ENCODE measurements around the gene MAP2K1. TPM values are rescaled to one million over a fixed set of nuclear protein-coding genes. Genes with fewer than 3 reads are reported as not detected.

MAP2K1 gene
- total and polyA plus RNA-seq, 5 donors from 2014 or later, result 34.2 to 49.0 (median 38.6) TPM

- H3K4me3 ChIP-seq (ENCODE audit: low read depth, low read length), result no peak overlapping the region
- Mint-ChIP-seq H3K4me1 (peaks cover 17 to 50% (median 29%) of the 10 kb centered on the region in 4 donors), H3K27ac (no peak overlapping the region), H3K36me3 (peaks cover 8% of the 10 kb centered on the region), H3K27me3 (peaks cover 8% of the 10 kb centered on the region), H3K9me3 (no peaks in the 10 kb centered on the region), H3K4me3 (peak overlapping the region in 2 of 4 donors; percentile 59 to 77)
- ATAC-seq (ENCODE audit: low read depth in 2 of 2) (no peak), DNase-seq (peak in 1 of 3 donors; percentile 26)
- H3K27me3 ChIP-seq (ENCODE audit: control insufficient read depth, insufficient read depth, low read length), result no peaks in the 10 kb centered on the region
- peaks cover 7% of the 10 kb centered on the region for H3K4me1 ChIP-seq (ENCODE audit: control insufficient read depth, insufficient read depth, low read length, poor library complexity, severe bottlenecking)
- H3K9me3 ChIP-seq (ENCODE audit: control insufficient read depth in 2 of 2, low read length in 2 of 2), result no peaks in the 10 kb centered on the region
- peaks cover under 1% of the 10 kb centered on the region for H3K36me3 ChIP-seq (ENCODE audit: control insufficient read depth, insufficient read depth, low read length)
- no peak overlapping the region for H3K27ac ChIP-seq (ENCODE audit: insufficient read depth, low read length, poor library complexity, severe bottlenecking)
These were observed 121.7 kb downstream of the MAP2K1 start for GRCh38 chr15:66508293-66508883.

GRCh38 chr15:66514586-66514985 is 127.9 kb downstream of the MAP2K1 start:
- H3K27me3 Mint-ChIP-seq, result no peaks in the 10 kb centered on the region
- H3K27ac Mint-ChIP-seq, result no peak overlapping the region

GRCh38 chr15:66515901-66516322 is 129.2 kb downstream of the MAP2K1 start:
- DNase-seq, result no peak
- no peak overlapping the region for H3K27ac Mint-ChIP-seq
- no peaks in the 10 kb centered on the region for H3K27me3 Mint-ChIP-seq
- peaks cover 0 to 4% (median 0%) of the 10 kb centered on the region in 4 donors for H3K4me1 Mint-ChIP-seq
- H3K4me1 ChIP-seq (ENCODE audit: control insufficient read depth, insufficient read depth, low read length, poor library complexity, severe bottlenecking), result no peaks in the 10 kb centered on the region
- H3K27me3 ChIP-seq (ENCODE audit: control insufficient read depth, insufficient read depth, low read length), result no peaks in the 10 kb centered on the region
- peak overlapping the region in 2 of 4 donors; percentile 21 to 36 for H3K4me3 Mint-ChIP-seq
- peaks cover 32% of the 10 kb centered on the region for H3K36me3 Mint-ChIP-seq
- H3K36me3 ChIP-seq (ENCODE audit: control insufficient read depth, insufficient read depth, low read length), result peaks cover 12% of the 10 kb centered on the region
- no peak for ATAC-seq (ENCODE audit: low read depth in 2 of 2)
- H3K9me3 ChIP-seq (ENCODE audit: control insufficient read depth in 2 of 2, low read length in 2 of 2), result no peaks in the 10 kb centered on the region
- H3K9me3 Mint-ChIP-seq, result no peaks in the 10 kb centered on the region
- no peak overlapping the region for H3K4me3 ChIP-seq (ENCODE audit: low read depth, low read length)
- H3K27ac ChIP-seq (ENCODE audit: insufficient read depth, low read length, poor library complexity, severe bottlenecking), result no peak overlapping the region

More at GRCh38 chr15:66514586-66514985, 127.9 kb downstream of the MAP2K1 start:
- peaks cover 31% of the 10 kb centered on the region for H3K36me3 Mint-ChIP-seq
- no peaks in the 10 kb centered on the region for H3K4me1 ChIP-seq (ENCODE audit: control insufficient read depth, insufficient read depth, low read length, poor library complexity, severe bottlenecking)
- peaks cover 12% of the 10 kb centered on the region for H3K36me3 ChIP-seq (ENCODE audit: control insufficient read depth, insufficient read depth, low read length)
- no peaks in the 10 kb centered on the region for H3K9me3 Mint-ChIP-seq
- DNase-seq (no peak), ATAC-seq (ENCODE audit: low read depth in 2 of 2) (no peak)
- H3K4me1 Mint-ChIP-seq, result peaks cover 0 to 4% (median 0%) of the 10 kb centered on the region in 4 donors
- H3K27me3 ChIP-seq (ENCODE audit: control insufficient read depth, insufficient read depth, low read length), result no peaks in the 10 kb centered on the region
- no peaks in the 10 kb centered on the region for H3K9me3 ChIP-seq (ENCODE audit: control insufficient read depth in 2 of 2, low read length in 2 of 2)
- no peak overlapping the region for H3K27ac ChIP-seq (ENCODE audit: insufficient read depth, low read length, poor library complexity, severe bottlenecking)
- H3K4me3 Mint-ChIP-seq, result no peak overlapping the region
- no peak overlapping the region for H3K4me3 ChIP-seq (ENCODE audit: low read depth, low read length)

GRCh38 chr15:66523926-66524325 is 137.2 kb downstream of the MAP2K1 start:
- Mint-ChIP-seq H3K27me3 (no peaks in the 10 kb centered on the region), H3K36me3 (peaks cover 27% of the 10 kb centered on the region), H3K4me3 (no peak overlapping the region), H3K27ac (peak overlapping the region in 1 of 3 donors; percentile 47), H3K9me3 (no peaks in the 10 kb centered on the region), H3K4me1 (no peaks in the 10 kb centered on the region)
- H3K27ac ChIP-seq (ENCODE audit: insufficient read depth, low read length, poor library complexity, severe bottlenecking), result no peak overlapping the region
- no peaks in the 10 kb centered on the region for H3K4me1 ChIP-seq (ENCODE audit: control insufficient read depth, insufficient read depth, low read length, poor library complexity, severe bottlenecking)
- no peak for DNase-seq
- ATAC-seq (ENCODE audit: low read depth in 2 of 2), result no peak
- H3K9me3 ChIP-seq (ENCODE audit: control insufficient read depth in 2 of 2, low read length in 2 of 2), result no peaks in the 10 kb centered on the region
- no peaks in the 10 kb centered on the region for H3K27me3 ChIP-seq (ENCODE audit: control insufficient read depth, insufficient read depth, low read length)
- H3K4me3 ChIP-seq (ENCODE audit: low read depth, low read length), result no peak overlapping the region
- peaks cover 38% of the 10 kb centered on the region for H3K36me3 ChIP-seq (ENCODE audit: control insufficient read depth, insufficient read depth, low read length)

- ATAC-seq (ENCODE audit: low read depth in 2 of 2), result no peak
- Histone ChIP-seq H3K27me3 (ENCODE audit: control insufficient read depth, insufficient read depth, low read length) (no peaks in the 10 kb centered on the region), H3K4me1 (ENCODE audit: control insufficient read depth, insufficient read depth, low read length, poor library complexity, severe bottlenecking) (no peaks in the 10 kb centered on the region), H3K9me3 (ENCODE audit: control insufficient read depth in 2 of 2, low read length in 2 of 2) (no peaks in the 10 kb centered on the region), H3K36me3 (ENCODE audit: control insufficient read depth, insufficient read depth, low read length) (peaks cover 42% of the 10 kb centered on the region), H3K4me3 (ENCODE audit: low read depth, low read length) (no peak overlapping the region), H3K27ac (ENCODE audit: insufficient read depth, low read length, poor library complexity, severe bottlenecking) (no peak overlapping the region)
- H3K4me1 Mint-ChIP-seq, result no peaks in the 10 kb centered on the region
- H3K36me3 Mint-ChIP-seq, result peaks cover 30% of the 10 kb centered on the region
- H3K27ac Mint-ChIP-seq, result peak overlapping the region in 1 of 3 donors; percentile 29
- H3K9me3 Mint-ChIP-seq, result no peaks in the 10 kb centered on the region
- no peak for DNase-seq
- H3K27me3 Mint-ChIP-seq, result no peaks in the 10 kb centered on the region
- no peak overlapping the region for H3K4me3 Mint-ChIP-seq
These were observed 138.1 kb downstream of the MAP2K1 start for GRCh38 chr15:66524838-66525237.

GRCh38 chr15:66535056-66535455 is 148.3 kb downstream of the MAP2K1 start:
- DNase-seq (no peak), ATAC-seq (ENCODE audit: low read depth in 2 of 2) (no peak)
- H3K27me3 Mint-ChIP-seq, result no peaks in the 10 kb centered on the region
- Histone ChIP-seq H3K4me1 (ENCODE audit: control insufficient read depth, insufficient read depth, low read length, poor library complexity, severe bottlenecking) (no peaks in the 10 kb centered on the region), H3K36me3 (ENCODE audit: control insufficient read depth, insufficient read depth, low read length) (peaks cover 24% of the 10 kb centered on the region), H3K27ac (ENCODE audit: insufficient read depth, low read length, poor library complexity, severe bottlenecking) (no peak overlapping the region), H3K4me3 (ENCODE audit: low read depth, low read length) (no peak overlapping the region), H3K27me3 (ENCODE audit: control insufficient read depth, insufficient read depth, low read length) (no peaks in the 10 kb centered on the region), H3K9me3 (ENCODE audit: control insufficient read depth in 2 of 2, low read length in 2 of 2) (no peaks in the 10 kb centered on the region)
- no peak overlapping the region for H3K4me3 Mint-ChIP-seq
- peaks cover 38% of the 10 kb centered on the region for H3K36me3 Mint-ChIP-seq
- H3K4me1 Mint-ChIP-seq, result no peaks in the 10 kb centered on the region
- H3K27ac Mint-ChIP-seq, result no peak overlapping the region
- no peaks in the 10 kb centered on the region for H3K9me3 Mint-ChIP-seq

Other genes starting within 250 kb of the MAP2K1 start
- not detected for gene MEGF11, start 133.2 kb upstream of the MAP2K1 start, total RNA-seq
- gene MEGF11, start 133.2 kb upstream of the MAP2K1 start, polyA plus RNA-seq, result under 1 TPM in 3 of 4 donors, not detected in 1; 0.02 to 0.29 (median 0.21) TPM
- gene DIS3L, start 93.3 kb upstream of the MAP2K1 start, total RNA-seq, result 24.3 TPM
- 10 to 100 TPM; 23.4 to 35.9 (median 28.5) TPM for gene DIS3L, start 93.3 kb upstream of the MAP2K1 start, polyA plus RNA-seq
- 6.0 TPM for gene TIPIN, start 30.2 kb upstream of the MAP2K1 start, total RNA-seq
- gene TIPIN, start 30.2 kb upstream of the MAP2K1 start, polyA plus RNA-seq, result 10 to 100 TPM in 2 of 4 donors, 1 to 10 TPM in 2; 6.8 to 11.2 (median 9.4) TPM
- 25.6 TPM for gene SNAPC5, start 110.8 kb downstream of the MAP2K1 start, total RNA-seq
- 10 to 100 TPM; 58.5 to 80.9 (median 72.3) TPM for gene SNAPC5, start 110.8 kb downstream of the MAP2K1 start, polyA plus RNA-seq
- 2,089 TPM for gene RPL4, start 117.9 kb downstream of the MAP2K1 start, total RNA-seq
- 1,000 to 10,000 TPM in 2 of 4 donors, 100 to 1,000 TPM in 2; 831 to 1,327 (median 1,144) TPM for gene RPL4, start 117.9 kb downstream of the MAP2K1 start, polyA plus RNA-seq
- gene ZWILCH, start 118.4 kb downstream of the MAP2K1 start, total RNA-seq, result 15.1 TPM
- gene ZWILCH, start 118.4 kb downstream of the MAP2K1 start, polyA plus RNA-seq, result 10 to 100 TPM; 10.3 to 15.7 (median 11.5) TPM
- not detected for gene LCTL, start 179.1 kb downstream of the MAP2K1 start, total RNA-seq
- gene LCTL, start 179.1 kb downstream of the MAP2K1 start, polyA plus RNA-seq, result under 1 TPM in 1 of 4 donors, not detected in 3; 0.11 TPM